ENCODE results near the gene MUC2. TPM values are rescaled to one million over a fixed set of nuclear protein-coding genes. Genes with fewer than 3 reads are reported as not detected.

MUC2 gene
- total and polyA plus RNA-seq, 2 of the 4 experiments (the other 2 are of a cell fraction), result not detected

- Histone ChIP-seq H3K9me3 (ENCODE audit: control insufficient read depth, insufficient read depth, low read length) (peaks cover under 1% of the 10 kb centered on the region; the same call in 1 of the 2 replicates), H3K27me3 (ENCODE audit: control insufficient read depth, insufficient read depth, low read length) (no peaks in the 10 kb centered on the region; the same call in none of the 2 replicates), H3K9me1 (ENCODE audit: insufficient read depth, low read length) (no peaks in the 10 kb centered on the region), H3K56ac (ENCODE audit: extremely low read depth, insufficient read depth, low read length) (no peak overlapping the region), H2BK15ac (ENCODE audit: low read depth, low read length) (no peak overlapping the region), H3K18ac (ENCODE audit: low read depth, low read length) (no peak overlapping the region), H2AK5ac (ENCODE audit: low read depth, low read length) (no peak overlapping the region), H3K14ac (replicated peaks; ENCODE audit: low read depth, low read length) (no peak overlapping the region), H2AFZ (replicated peaks; ENCODE audit: low read length, poor library complexity) (no peak overlapping the region), H3K4me2 (ENCODE audit: low read depth, low read length) (no peak overlapping the region), H2BK120ac (ENCODE audit: low read depth, low read length) (no peak overlapping the region), H3K36me3 (ENCODE audit: control insufficient read depth, insufficient read depth, low read length) (no peaks in the 10 kb centered on the region), H3K4me3 (ENCODE audit: insufficient read depth, low read depth, low read length) (no peak overlapping the region), H2BK20ac (ENCODE audit: low read depth, low read length) (no peak overlapping the region), H2BK5ac (ENCODE audit: low read depth, low read length, poor library complexity, severe bottlenecking) (no peak overlapping the region), H3K4ac (ENCODE audit: low read depth, low read length) (no peak overlapping the region), H4K91ac (ENCODE audit: insufficient read depth, low read depth, low read length) (no peak overlapping the region), H3K27ac (ENCODE audit: insufficient read depth, low read length) (no peak overlapping the region), H3K79me1 (ENCODE audit: low read depth in 1 of 2, low read length in 2 of 2) (no peaks in the 10 kb centered on the region), H3K4me1 (ENCODE audit: control insufficient read depth, insufficient read depth, low read length) (no peaks in the 10 kb centered on the region), H4K5ac (ENCODE audit: low read depth, low read length) (no peak overlapping the region), H4K8ac (ENCODE audit: low read depth in 2 of 2, low read length in 2 of 2) (no peak overlapping the region), H2AK9ac (replicated peaks; ENCODE audit: low read depth, low read length, poor library complexity) (no peak overlapping the region), H3K9ac (ENCODE audit: low read depth, low read length) (no peak overlapping the region), H3K23ac (ENCODE audit: low read depth, low read length) (no peak overlapping the region), H4K20me1 (ENCODE audit: insufficient read depth, low read length) (no peaks in the 10 kb centered on the region)
- ATAC-seq (ENCODE audit: low read depth), result no peak
- dilution Hi-C loops (cut with HindIII; ENCODE audit: low sequenced_read_pairs, unreplicated experiment) (no loop called here), in situ Hi-C loops (cut with MboI; ENCODE audit: low sequenced_read_pairs) (no loop called here), intact Hi-C loops (cut with micrococcal nuclease) (no loop called here)
- DNase-seq, result no peak
- ChIA-PET CTCF (no interaction called here), POLR2A (ENCODE audit: unreplicated experiment) (no interaction called here)
- WGBS, 2 experiments (ENCODE audit: extremely low coverage in 2 of 2, insufficient read length in 1 of 2), result 54% methylated on average over 9 of the region's 34 CpGs; no CpG with 5 or more reads in 1 of the 2 experiments
- BruUV-seq (replicated peaks), result no TSS peak
- no peak for TF ChIP-seq RAD21 (IDR thresholded peaks at IDR 0.05; ENCODE audit: low read length)
- TF ChIP-seq POLR2A (IDR thresholded peaks at IDR 0.05; ENCODE audit: low read depth, low read length), result no peak
- no peak for TF ChIP-seq MAFK (IDR thresholded peaks at IDR 0.05; ENCODE audit: low read depth, low read length)
- TF ChIP-seq MAZ (IDR thresholded peaks at IDR 0.05; ENCODE audit: borderline replicate concordance, low read depth, low read length), result no peak
- TF ChIP-seq CEBPB (IDR thresholded peaks at IDR 0.05; ENCODE audit: low read depth, low read length), result no peak
- no peak for TF ChIP-seq CHD1 (IDR thresholded peaks at IDR 0.05; ENCODE audit: low read depth, low read length)
- TF ChIP-seq FOS (IDR thresholded peaks at IDR 0.05; ENCODE audit: low read depth, low read length), result no peak
- no peak for TF ChIP-seq NFE2L2 (IDR thresholded peaks at IDR 0.05; ENCODE audit: low read depth, low read length)
- no peak for TF ChIP-seq RFX5 (IDR thresholded peaks at IDR 0.05; ENCODE audit: low read depth, low read length)
- TF ChIP-seq SMC3 (IDR thresholded peaks at IDR 0.05; ENCODE audit: low read depth, low read length), result no peak
- TF ChIP-seq MXI1 (IDR thresholded peaks at IDR 0.05; ENCODE audit: borderline replicate concordance, low read depth, low read length), result no peak
- no peak for TF ChIP-seq USF2 (IDR thresholded peaks at IDR 0.05; ENCODE audit: low read depth, low read length)
- TF ChIP-seq RCOR1 (IDR thresholded peaks at IDR 0.05; ENCODE audit: insufficient replicate concordance, low read length), result no peak
These were observed 9.2 kb downstream of the MUC2 start for GRCh38 chr11:1083621-1084551.

Data from IMR-90 (cell line).